Esophagus (tissue), 2 donors: ENCODE data around the gene ACVR1B. TPM values are rescaled to one million over a fixed set of nuclear protein-coding genes. Genes with fewer than 3 reads are reported as not detected.

Experiments used
- H3K27ac ChIP-seq, 2 donors: one replicate each; pipeline ENCODE4 v1.5.1; 2013; ENCODE audit warnings: low read depth in 2 of 2, mild to moderate bottlenecking in 2 of 2, inconsistent platforms in 1 of 2, low read length in 1 of 2, moderate library complexity in 1 of 2
- H3K27me3 ChIP-seq, 2 donors: one replicate each; pipeline ENCODE4 v1.6.1; 2013; ENCODE audit warnings: low read length in 2 of 2, control low read depth in 1 of 2, mild to moderate bottlenecking in 1 of 2; ENCODE audit not compliant: insufficient read depth in 2 of 2, control insufficient read depth in 1 of 2
- H3K36me3 ChIP-seq, 2 donors: one replicate each; pipeline ENCODE4 v1.6.1; 2013; ENCODE audit warnings: low read length in 1 of 2; ENCODE audit not compliant: control insufficient read depth in 2 of 2, insufficient read depth in 2 of 2
- H3K4me1 ChIP-seq, 2 donors: one replicate each; pipeline ENCODE4 v1.6.1; 2013; ENCODE audit warnings: low read length in 1 of 2; ENCODE audit not compliant: control insufficient read depth in 2 of 2, insufficient read depth in 2 of 2
- H3K4me3 ChIP-seq, 2 donors: one replicate each; pipeline ENCODE4 v1.5.1; 2013; ENCODE audit warnings: low read length in 2 of 2, mild to moderate bottlenecking in 2 of 2, low read depth in 1 of 2, moderate library complexity in 1 of 2
- H3K9me3 ChIP-seq, 2 donors: one replicate each; pipeline ENCODE4 v1.6.1; 2013; ENCODE audit warnings: mild to moderate bottlenecking in 2 of 2, low read depth in 1 of 2, low read length in 1 of 2, moderate library complexity in 1 of 2; ENCODE audit not compliant: control insufficient read depth in 2 of 2, insufficient read depth in 1 of 2
- WGBS, 2 donors: extraction: QIAGEN DNeasy Blood & Tissue Kit; methylation state at CpG; one replicate each; pipeline ENCODE4 v1.1.7; 2013; 5-methylcytosine and 5-hydroxymethylcytosine counted together
- polyA plus RNA-seq, 2 donors: library from polyadenylated mRNA; stranded (reverse); fragments of 200-250 nt; gene quantifications; one replicate each; pipeline ENCODE4 v1.2.3, GENCODE V29; 2013
- donor health status: healthy with polysubstance abuse.
- donor health status: Bipolar disorder and iron deficiency.

The ACVR1B gene
- polyA plus RNA-seq, result 10 to 100 TPM; 11.6 to 12.4 TPM

DNA sequence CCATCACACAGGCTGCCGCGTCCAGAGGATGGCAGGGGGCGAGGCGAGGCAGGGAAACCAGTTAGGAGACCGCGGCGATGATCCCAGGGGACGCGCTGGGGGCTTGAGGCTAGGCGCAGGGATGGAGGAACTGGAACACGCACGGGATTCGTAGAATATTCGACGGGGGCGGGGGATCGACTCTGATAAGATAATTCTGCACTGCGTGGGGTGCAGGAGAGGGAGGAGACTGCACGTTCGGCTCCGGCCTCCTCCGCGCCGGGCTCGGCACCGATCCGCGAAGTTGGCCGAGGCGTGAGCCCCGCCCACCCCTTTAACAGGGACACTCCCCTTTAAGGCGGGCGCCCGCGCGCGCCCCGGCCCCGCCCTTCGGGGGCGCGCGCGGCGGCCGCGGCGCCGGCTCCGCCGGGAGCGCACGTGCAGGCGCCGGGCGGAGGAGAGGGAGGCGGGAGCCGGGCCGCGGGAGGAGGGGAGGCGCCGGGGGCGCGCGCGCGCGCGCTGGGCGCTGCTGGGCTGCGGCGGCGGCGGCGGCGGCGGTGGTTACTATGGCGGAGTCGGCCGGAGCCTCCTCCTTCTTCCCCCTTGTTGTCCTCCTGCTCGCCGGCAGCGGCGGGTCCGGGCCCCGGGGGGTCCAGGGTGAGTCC lies at the start of gene ACVR1B:
ACVR1B (plus strand) TSS at position 501 of the 644 bp plus-strand sequence; CDS start at position 546, 45 bp downstream.
- H3K27me3 ChIP-seq, result no peaks in the 10 kb centered on the region
- H3K4me3 ChIP-seq, result peak within 1 kb of the TSS; percentile 88 to 90
- peaks cover 2 to 3% of the 10 kb centered on the region in 2 donors for H3K4me1 ChIP-seq
- no peaks in the 10 kb centered on the region for H3K9me3 ChIP-seq
- H3K36me3 ChIP-seq, result no peaks in the 10 kb centered on the region
- 1% methylated on average over 45 to 86 of the region's 86 CpGs for WGBS, 2 donors
- H3K27ac ChIP-seq, result peak within 1 kb of the TSS; percentile 85 to 90

DNA sequence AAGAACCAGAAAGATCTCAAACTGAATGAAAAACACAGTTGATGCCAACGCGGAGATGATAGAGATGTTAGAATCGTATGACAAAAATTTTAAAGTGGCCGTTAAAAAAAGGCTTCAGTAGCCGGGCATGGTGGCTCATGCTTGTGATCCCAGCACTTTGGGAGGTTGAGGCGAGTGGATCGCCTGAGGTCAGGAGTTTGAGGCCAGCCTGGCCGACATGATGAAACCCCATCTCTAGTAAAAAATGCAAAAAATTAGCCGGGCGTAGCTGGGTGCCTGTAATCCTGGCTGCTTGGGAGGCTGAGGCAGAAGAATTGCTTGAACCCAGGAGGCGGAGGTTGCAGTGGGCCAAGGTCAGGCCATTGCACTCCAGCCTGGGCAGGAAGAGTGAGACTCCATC lies 49.6 kb upstream of the ACVR1B start:
- peaks cover 0 to 4% of the 10 kb centered on the region in 2 donors for H3K4me1 ChIP-seq
- peaks cover 0 to 3% of the 10 kb centered on the region in 2 donors for H3K9me3 ChIP-seq
- WGBS, 2 donors, result 94 to 97% methylated on average over 11 of the region's 11 CpGs
- H3K36me3 ChIP-seq, result no peaks in the 10 kb centered on the region
- no peak overlapping the region for H3K27ac ChIP-seq
- H3K4me3 ChIP-seq, result no peak overlapping the region
- no peaks in the 10 kb centered on the region for H3K27me3 ChIP-seq

DNA sequence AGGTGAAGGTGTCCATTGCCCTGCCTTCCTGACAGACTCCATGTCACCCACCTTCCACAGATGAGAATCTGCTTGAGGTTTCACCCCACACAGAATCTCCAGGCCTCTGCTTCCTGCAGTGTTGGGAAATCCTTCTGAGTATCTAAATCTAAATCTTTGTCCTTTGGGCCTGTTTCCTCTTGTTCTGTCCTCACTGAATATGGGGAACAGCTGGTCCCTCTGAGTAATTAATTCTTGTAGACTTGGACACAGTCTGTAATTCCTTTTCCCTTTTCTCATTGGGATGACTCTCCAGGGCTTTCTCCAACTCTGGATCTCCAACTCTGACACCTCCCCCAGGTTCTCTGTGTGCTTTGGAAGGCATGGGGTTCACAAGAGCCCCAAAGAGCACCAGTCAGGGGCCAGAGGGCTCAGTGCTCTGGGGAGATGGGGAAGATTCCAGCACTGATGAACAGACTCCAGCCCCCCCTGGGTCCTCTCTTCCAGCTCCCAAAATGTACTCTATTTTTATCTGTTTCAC lies 46.5 kb upstream of the ACVR1B start:
- H3K27ac ChIP-seq, result peak overlapping the region; percentile 76 to 78
- H3K27me3 ChIP-seq, result peaks cover 0 to 6% of the 10 kb centered on the region in 2 donors
- H3K9me3 ChIP-seq, result peaks cover 0 to 3% of the 10 kb centered on the region in 2 donors
- H3K4me1 ChIP-seq, result peaks cover 0 to 4% of the 10 kb centered on the region in 2 donors
- H3K36me3 ChIP-seq, result no peaks in the 10 kb centered on the region
- no peak overlapping the region for H3K4me3 ChIP-seq

DNA sequence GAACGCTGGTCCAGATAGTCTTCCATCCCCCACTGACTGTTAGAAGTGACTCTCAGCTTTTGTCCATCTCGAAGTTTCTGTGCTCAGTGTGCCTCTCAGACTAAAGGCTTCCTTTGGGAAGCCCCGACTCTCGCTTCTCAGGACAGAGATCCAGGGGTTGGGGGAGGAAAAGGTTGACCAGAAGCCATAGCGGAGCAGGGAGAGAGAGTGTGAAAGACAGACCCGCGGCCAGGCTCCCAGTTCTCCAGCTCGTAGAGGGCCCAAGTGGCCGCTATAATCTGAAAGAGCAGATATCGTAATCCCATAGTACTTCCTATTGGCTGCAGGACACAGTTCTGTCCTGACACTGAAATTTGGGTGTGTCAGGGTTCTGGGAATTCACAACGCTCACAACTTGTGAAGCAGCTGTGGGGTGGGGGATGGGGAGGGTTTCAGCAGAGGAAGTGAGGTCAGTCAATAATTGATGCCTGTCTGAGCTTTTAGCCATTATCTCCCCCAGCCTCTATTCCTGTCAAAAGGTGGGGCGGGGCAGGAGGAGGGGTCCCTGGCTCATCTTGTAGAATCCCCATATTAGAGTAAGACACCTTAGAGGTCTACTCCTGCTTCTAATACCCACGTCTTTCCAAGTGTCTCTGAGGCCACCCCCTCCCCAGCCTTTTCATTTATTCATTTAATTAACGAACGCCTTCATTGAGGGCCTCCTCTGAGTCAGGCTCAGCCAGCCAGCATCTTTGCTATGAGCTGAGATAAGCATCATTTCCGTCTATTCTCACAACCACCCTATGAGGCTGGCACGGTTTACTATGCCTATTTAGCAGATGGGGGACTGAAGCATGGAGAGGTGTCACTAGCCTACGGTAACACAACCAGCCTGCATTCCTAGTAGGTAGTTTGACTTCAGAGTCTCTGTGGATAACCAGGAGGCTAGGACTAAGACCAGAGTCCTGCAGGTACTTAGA lies 45.7 kb upstream of the ACVR1B start:
- Histone ChIP-seq H3K27ac (peak overlapping the region; percentile 78 to 86), H3K4me1 (peaks cover 0 to 4% of the 10 kb centered on the region in 2 donors), H3K4me3 (no peak overlapping the region), H3K9me3 (peaks cover 0 to 2% of the 10 kb centered on the region in 2 donors), H3K27me3 (peaks cover 0 to 6% of the 10 kb centered on the region in 2 donors), H3K36me3 (no peaks in the 10 kb centered on the region)
- 53 to 55% methylated on average over 18 of the region's 18 CpGs for WGBS, 2 donors

DNA sequence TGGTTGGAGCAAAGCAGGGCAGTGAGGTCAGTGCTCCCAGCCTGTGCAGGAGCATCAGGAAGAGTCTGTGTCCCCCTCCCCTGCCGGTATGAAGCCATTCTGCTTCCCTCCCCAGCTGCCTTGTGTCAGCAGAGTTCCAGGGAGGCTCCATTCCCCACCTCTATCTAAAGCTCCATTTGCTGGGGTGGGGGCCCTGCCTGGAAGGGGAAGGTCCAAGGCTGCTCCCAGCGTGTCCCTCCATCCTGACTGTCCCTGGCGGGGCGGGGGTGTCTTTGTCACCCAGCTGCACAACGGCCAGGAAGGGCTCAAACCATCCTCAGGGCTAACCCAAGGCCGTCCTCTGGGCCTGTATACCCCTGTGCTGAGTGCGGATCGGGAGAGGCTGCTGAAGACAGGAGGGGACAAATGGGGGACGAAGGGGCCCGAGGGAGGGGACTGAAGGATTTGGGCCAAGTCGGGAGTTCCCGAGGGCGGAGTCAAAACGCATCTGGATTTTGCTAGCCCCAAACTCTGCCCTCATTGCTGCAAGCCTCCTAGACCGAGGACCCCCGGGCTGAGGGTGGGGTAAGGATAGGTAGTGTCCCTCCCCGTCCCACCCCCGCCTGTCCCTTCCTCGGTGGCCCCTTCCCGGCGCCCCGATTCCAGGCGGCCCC lies 44.9 kb upstream of the ACVR1B start:
- peaks cover 0 to 6% of the 10 kb centered on the region in 2 donors for H3K27me3 ChIP-seq
- peaks cover 0 to 4% of the 10 kb centered on the region in 2 donors for H3K4me1 ChIP-seq

GRCh38 chr12:51907083-51907855 lies 44.2 kb upstream of the ACVR1B start, which contains the start of gene ACVRL1:
ACVRL1 (plus strand) TSS chr12:51907504; CDS start chr12:51912475, 4,971 bp downstream.
- whole genome bisulfite sequencing, 2 donors, result 11 to 12% methylated on average over 73 to 74 of the region's 74 CpGs
- H3K4me3 ChIP-seq, result peak within 1 kb of the TSS; percentile 30 to 44
- peaks cover 0 to 6% of the 10 kb centered on the region in 2 donors for H3K27me3 ChIP-seq
- peaks cover 0 to 4% of the 10 kb centered on the region in 2 donors for H3K4me1 ChIP-seq
- no peaks in the 10 kb centered on the region for H3K9me3 ChIP-seq
- no peaks in the 10 kb centered on the region for H3K36me3 ChIP-seq
- peak within 1 kb of the TSS; percentile 78 to 86 for H3K27ac ChIP-seq

More for the DNA sequence above, 44.9 kb upstream of the ACVR1B start:
- H3K36me3 ChIP-seq, result no peaks in the 10 kb centered on the region
- peak overlapping the region; percentile 30 to 44 for H3K4me3 ChIP-seq
- H3K9me3 ChIP-seq, result no peaks in the 10 kb centered on the region
- peak overlapping the region; percentile 78 to 86 for H3K27ac ChIP-seq
- whole genome bisulfite sequencing, 2 donors, result 34 to 35% methylated on average over 20 to 23 of the region's 23 CpGs

DNA sequence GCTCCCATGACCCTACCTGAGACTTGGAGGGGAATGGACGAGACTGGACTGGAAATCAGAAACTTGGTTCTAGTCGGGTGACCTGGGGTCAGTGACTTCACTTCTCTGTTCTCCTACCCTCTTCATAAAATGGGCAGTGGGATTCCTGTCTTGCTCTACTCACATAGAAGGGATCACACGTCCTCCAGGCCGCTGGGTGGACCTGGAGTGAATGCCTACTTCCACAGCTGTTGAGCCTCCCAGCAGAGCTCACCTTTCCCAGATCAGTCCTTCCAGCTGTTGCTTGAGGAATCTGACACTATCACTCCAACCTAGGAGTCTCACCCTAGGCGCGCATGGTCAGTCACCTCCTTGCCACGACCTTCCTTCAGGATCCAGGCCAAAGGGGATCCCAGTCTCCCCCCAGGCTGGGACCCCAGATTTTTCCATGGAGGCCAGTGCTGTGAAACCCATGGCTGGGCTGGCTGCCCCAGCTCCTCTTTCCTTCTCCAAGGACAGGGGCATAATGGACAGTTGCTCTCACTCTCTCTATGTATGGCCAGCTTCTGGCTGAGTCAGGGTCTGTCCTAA lies 43.6 kb upstream of the ACVR1B start:
- Histone ChIP-seq H3K9me3 (no peaks in the 10 kb centered on the region), H3K27ac (peak overlapping the region; percentile 78 to 86), H3K27me3 (peaks cover 0 to 6% of the 10 kb centered on the region in 2 donors), H3K4me3 (peak overlapping the region; percentile 30 to 44), H3K4me1 (peaks cover 0 to 4% of the 10 kb centered on the region in 2 donors), H3K36me3 (no peaks in the 10 kb centered on the region)
- WGBS, 2 donors, result 70 to 77% methylated on average over 7 of the region's 7 CpGs

DNA sequence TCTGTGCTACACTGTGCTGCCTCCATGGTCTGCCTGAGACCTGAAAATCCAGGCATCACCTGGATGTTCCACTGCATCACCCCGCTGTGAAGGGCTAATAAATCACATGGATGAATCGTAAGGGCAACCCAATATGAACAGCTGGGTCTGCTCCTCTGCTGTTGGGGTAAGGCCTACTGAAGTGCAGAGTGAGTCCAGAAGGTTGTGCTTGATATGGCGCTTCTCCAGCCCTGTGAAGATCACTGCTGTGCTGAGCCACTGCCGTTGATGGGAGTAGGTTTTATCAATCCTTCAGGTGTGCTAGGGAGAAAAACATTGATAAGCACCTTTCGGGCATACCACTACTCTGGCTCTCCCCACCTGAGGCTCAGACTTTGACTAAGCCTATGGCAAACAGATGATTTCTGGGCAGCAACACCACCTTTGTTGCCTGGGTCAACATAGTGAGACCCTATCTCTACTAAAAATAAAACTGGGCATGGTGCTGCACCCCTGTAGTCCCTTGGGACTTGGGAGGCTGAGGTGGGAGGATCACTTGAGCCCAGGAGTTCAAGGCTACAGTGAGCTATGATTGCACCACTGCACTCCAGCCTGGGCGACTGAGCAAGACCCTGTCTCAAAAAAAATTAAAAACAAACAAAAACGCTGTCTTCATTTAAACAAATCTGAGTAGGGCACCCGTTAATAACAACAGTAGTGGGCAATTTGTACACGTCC lies 42.5 kb upstream of the ACVR1B start:
- Histone ChIP-seq H3K27me3 (peaks cover 0 to 6% of the 10 kb centered on the region in 2 donors), H3K9me3 (no peaks in the 10 kb centered on the region), H3K27ac (no peak overlapping the region), H3K4me1 (peaks cover 0 to 4% of the 10 kb centered on the region in 2 donors), H3K36me3 (no peaks in the 10 kb centered on the region), H3K4me3 (no peak overlapping the region)
- 68 to 72% methylated on average over 9 of the region's 9 CpGs for WGBS, 2 donors
